Endothelial cell (in vitro differentiated cells): Measurements from ENCODE around the gene ACADS. TPM values are rescaled to one million over a fixed set of nuclear protein-coding genes. Genes with fewer than 3 reads are reported as not detected.

ENCODE experiments used
- DNase-seq: peaks from one replicate; pipeline ENCODE4 v3.0.0; 2021; ENCODE audit warnings: low spot score
- H3K27ac Mint-ChIP-seq: one replicate; pipeline ENCODE4 v1.8.0; 2021; ENCODE audit warnings: mixed read lengths, inconsistent platforms; ENCODE audit not compliant: unreplicated experiment
- H3K27me3 Mint-ChIP-seq: one replicate; pipeline ENCODE4 v1.8.0; 2021; ENCODE audit warnings: mild to moderate bottlenecking, moderate library complexity, mixed read lengths, inconsistent platforms; ENCODE audit not compliant: unreplicated experiment
- H3K36me3 Mint-ChIP-seq: one replicate; pipeline ENCODE4 v1.8.0; 2021; ENCODE audit warnings: mild to moderate bottlenecking, low read depth, mixed read lengths, inconsistent platforms; ENCODE audit not compliant: unreplicated experiment
- H3K4me1 Mint-ChIP-seq: one replicate; pipeline ENCODE4 v1.8.0; 2021; ENCODE audit warnings: mild to moderate bottlenecking, mixed read lengths, inconsistent platforms; ENCODE audit not compliant: unreplicated experiment
- H3K4me3 Mint-ChIP-seq: one replicate; pipeline ENCODE4 v1.8.0; 2021; ENCODE audit warnings: mild to moderate bottlenecking, mixed read lengths, inconsistent platforms; ENCODE audit not compliant: unreplicated experiment
- H3K9me3 Mint-ChIP-seq: one replicate; pipeline ENCODE4 v1.8.0; 2021; ENCODE audit warnings: mixed read lengths, inconsistent platforms; ENCODE audit not compliant: unreplicated experiment
- total RNA-seq: library from RNA; stranded (reverse); fragmentation: NEBNext Ultra II Directional; extraction: Animal tissue kit (Norgen Biotek cat#: 25700); gene quantifications from one replicate; pipeline ENCODE4 v1.2.1, GENCODE V29; 2021; ENCODE audit not compliant: unreplicated experiment
- TF ChIP-seq, protein P1 (sequence below): fragments of 200-600 bp; sonication (generic); IDR thresholded peaks from one replicate; pipeline ENCODE4 v1.5.0; 2021; ENCODE audit warnings: antibody characterized with exemption; ENCODE audit not compliant: unreplicated experiment

Gene ACADS
- total RNA-seq, 1 donor from 2014 or later = 5.6 TPM

DNA sequence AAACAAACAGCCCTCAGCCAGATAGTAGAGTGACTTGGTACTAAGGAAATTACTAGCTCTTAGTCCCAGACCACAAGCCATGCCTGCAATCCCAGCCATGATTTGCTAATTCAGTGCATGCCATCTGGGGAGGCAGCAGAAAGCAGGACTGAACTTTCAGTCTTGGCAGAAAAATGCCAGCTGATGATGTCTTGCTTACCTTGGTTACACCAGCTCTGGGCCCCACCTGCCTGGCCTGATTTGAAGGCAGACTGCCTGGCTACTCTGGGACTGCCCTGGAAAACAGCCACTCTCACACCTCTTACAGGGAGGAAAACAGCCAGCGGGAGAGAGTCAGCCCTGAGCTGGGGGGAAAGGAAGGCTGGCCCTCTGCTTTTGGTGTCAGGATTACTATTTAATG, 20.0 kb upstream of the ACADS start:
- H3K4me3 Mint-ChIP-seq = no peak overlapping the region
- H3K27ac Mint-ChIP-seq = no peak overlapping the region
- TF ChIP-seq, protein P1, sequence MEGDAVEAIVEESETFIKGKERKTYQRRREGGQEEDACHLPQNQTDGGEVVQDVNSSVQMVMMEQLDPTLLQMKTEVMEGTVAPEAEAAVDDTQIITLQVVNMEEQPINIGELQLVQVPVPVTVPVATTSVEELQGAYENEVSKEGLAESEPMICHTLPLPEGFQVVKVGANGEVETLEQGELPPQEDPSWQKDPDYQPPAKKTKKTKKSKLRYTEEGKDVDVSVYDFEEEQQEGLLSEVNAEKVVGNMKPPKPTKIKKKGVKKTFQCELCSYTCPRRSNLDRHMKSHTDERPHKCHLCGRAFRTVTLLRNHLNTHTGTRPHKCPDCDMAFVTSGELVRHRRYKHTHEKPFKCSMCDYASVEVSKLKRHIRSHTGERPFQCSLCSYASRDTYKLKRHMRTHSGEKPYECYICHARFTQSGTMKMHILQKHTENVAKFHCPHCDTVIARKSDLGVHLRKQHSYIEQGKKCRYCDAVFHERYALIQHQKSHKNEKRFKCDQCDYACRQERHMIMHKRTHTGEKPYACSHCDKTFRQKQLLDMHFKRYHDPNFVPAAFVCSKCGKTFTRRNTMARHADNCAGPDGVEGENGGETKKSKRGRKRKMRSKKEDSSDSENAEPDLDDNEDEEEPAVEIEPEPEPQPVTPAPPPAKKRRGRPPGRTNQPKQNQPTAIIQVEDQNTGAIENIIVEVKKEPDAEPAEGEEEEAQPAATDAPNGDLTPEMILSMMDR = no peak
- peaks cover 3% of the 10 kb centered on the region for H3K4me1 Mint-ChIP-seq
- no peaks in the 10 kb centered on the region for H3K9me3 Mint-ChIP-seq
- peaks cover 9% of the 10 kb centered on the region for H3K27me3 Mint-ChIP-seq
- H3K36me3 Mint-ChIP-seq = peaks cover 13% of the 10 kb centered on the region
- DNase-seq = no peak

DNA sequence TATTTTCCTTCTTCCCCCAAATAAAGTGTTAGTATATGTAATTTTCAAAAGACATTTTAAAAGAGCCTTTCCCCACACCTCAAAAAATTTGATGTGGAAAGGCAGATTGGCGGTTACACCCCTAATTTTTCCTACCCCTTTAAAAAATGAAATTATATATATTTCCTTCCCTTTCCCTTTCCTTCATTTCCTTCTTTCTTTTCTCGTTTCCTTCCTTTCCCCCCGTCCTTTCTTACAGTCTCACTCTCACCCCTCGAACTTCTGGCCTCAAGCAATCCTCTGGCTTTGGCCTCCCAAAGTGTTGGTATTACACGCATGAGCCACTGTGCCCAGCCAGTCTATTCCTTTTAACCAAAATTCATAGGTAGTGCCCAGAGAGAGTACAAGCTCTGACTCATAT, 19.6 kb upstream of the ACADS start:
- H3K27me3 Mint-ChIP-seq = peaks cover 8% of the 10 kb centered on the region
- DNase-seq = no peak
- no peaks in the 10 kb centered on the region for H3K9me3 Mint-ChIP-seq
- H3K27ac Mint-ChIP-seq = no peak overlapping the region
- H3K4me1 Mint-ChIP-seq = peaks cover 4% of the 10 kb centered on the region
- TF ChIP-seq, protein P1 = no peak
- peaks cover 9% of the 10 kb centered on the region for H3K36me3 Mint-ChIP-seq
- no peak overlapping the region for H3K4me3 Mint-ChIP-seq

DNA sequence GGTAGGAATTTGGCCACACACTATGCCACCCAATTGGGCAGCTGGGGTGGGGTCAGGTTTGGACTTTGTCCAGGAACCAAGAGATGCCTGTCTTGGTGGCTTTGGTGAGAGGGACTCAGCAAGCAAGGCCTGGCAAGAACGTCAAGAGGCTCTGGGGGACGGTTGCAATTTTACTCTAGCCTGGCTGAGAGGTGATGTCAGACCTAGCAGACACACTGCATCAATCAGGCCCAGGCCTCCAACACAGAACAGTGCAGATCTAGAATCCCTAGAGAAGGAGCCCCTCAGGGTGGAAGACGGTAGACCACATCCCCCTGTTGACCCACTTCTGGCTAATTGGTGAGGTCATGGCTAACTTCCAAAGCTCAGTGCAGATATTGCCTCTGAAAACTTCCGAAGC, 17.0 kb upstream of the ACADS start:
- Mint-ChIP-seq H3K4me1 (peaks cover 15% of the 10 kb centered on the region), H3K9me3 (no peaks in the 10 kb centered on the region), H3K36me3 (peaks cover 3% of the 10 kb centered on the region), H3K27me3 (peaks cover 12% of the 10 kb centered on the region), H3K27ac (no peak overlapping the region), H3K4me3 (no peak overlapping the region)
- DNase-seq = no peak
- TF ChIP-seq, protein P1 = no peak

DNA sequence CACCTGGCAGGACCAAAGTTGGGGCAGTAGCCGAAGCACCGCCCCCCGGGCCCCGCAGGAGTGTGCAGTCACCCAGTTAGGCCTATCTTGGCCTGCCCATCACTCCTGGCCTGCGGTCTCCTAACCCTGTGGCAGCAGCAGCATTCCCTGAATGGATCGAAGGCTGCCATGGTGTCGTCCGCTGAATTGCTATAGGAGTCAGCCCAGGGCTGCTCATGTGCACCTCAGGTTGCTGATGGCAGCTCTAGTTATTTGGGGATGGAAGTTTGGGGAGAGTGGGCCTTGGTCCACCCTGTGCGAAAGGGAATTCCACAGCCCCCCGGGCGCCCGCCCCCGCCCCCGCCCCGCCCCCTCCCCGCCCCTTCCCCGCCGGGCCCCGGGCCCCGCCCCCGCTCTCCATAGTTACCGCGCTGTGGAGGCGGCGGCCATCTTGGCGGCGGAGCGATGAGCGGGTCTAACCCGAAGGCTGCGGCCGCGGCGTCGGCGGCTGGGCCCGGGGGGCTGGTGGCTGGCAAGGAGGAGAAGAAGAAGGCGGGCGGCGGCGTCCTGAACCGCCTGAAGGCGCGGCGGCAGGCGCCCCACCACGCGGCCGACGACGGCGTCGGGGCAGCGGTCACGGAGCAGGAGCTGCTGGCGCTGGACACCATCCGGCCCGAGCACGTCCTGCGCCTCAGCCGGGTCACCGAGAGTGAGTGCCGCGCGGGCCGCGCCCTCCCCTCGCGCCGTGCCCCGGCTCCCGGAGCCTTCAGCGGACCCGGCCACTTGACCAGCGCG, 15.4 kb upstream of the ACADS start, which contains the start of gene UNC119B:
Gene UNC119B, plus strand, starts transcription at position 428 of the 774 bp plus-strand sequence. Its CDS starts 17 bp downstream, at position 445.
- Mint-ChIP-seq H3K27me3 (peaks cover 12% of the 10 kb centered on the region), H3K4me1 (peaks cover 15% of the 10 kb centered on the region), H3K36me3 (peaks cover 3% of the 10 kb centered on the region), H3K4me3 (peak within 1 kb of the TSS; percentile 90), H3K9me3 (no peaks in the 10 kb centered on the region), H3K27ac (peak within 1 kb of the TSS; percentile 78)
- TF ChIP-seq, protein P1 = no peak
- peak; percentile 75 for DNase-seq

DNA sequence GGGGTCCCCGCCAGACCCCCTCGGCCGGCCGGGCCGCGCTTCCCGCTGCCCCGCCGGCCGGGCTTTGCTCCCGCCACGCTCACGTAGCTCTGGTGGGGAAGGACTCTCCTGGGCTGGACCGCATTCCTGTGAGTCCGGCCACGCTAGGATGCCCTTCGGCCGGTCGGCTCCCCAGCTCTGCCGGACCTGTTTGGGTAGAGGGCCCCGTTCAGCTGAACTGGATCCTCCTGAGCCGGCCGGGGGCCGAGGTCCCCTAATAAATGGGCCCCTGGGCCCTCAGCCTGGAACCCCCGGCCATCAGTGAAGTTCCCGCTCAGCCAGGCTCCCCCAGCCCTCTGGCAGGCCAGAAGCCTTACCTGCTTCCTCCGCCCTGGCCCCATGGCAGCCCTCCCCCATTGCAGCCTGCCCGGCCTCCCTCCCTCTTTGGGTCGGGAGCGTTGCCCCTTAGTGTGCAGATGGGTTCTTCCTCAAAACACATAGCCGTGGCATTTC, 14.8 kb upstream of the ACADS start:
- Mint-ChIP-seq H3K9me3 (no peaks in the 10 kb centered on the region), H3K36me3 (peaks cover 3% of the 10 kb centered on the region), H3K4me3 (peak overlapping the region; percentile 90), H3K27me3 (peaks cover 12% of the 10 kb centered on the region), H3K4me1 (peaks cover 15% of the 10 kb centered on the region), H3K27ac (no peak overlapping the region)
- TF ChIP-seq, protein P1 = no peak
- DNase-seq = peak; percentile 20
